HL-60 (cell line): Measurements from ENCODE around the gene CACNG3.

ENCODE experiments used
- DNase-seq, 2 experiments: peaks; one replicate each; pipeline ENCODE4 v3.0.0-alpha.2; 2010 to 2020; ENCODE audit warnings: low read depth in 1 of 2, low spot score in 1 of 2
- H3K27ac ChIP-seq: fragments of 250-450 bp; sonication (Bioruptor Pico); replicated peaks from 2 replicates; pipeline ENCODE4 v1.5.1; 2020; ENCODE audit warnings: mild to moderate bottlenecking, moderate library complexity
- H3K27me3 ChIP-seq: fragments of 250-450 bp; sonication (Bioruptor Pico); 2 replicates; pipeline ENCODE4 v1.5.1; 2021; ENCODE audit warnings: mild to moderate bottlenecking, moderate library complexity; ENCODE audit not compliant: insufficient read depth, poor library complexity, severe bottlenecking
- H3K4me3 ChIP-seq: replicated peaks from 2 replicates; pipeline ENCODE4 v1.5.1; 2011; ENCODE audit warnings: mild to moderate bottlenecking, control low read depth, low read length; ENCODE audit not compliant: insufficient read depth
- CTCF ChIP-seq: IDR thresholded peaks from one replicate; pipeline ENCODE4 v1.5.1; 2011; ENCODE audit warnings: low read length, control low read depth, inconsistent platforms; ENCODE audit not compliant: insufficient read depth
- GABPA ChIP-seq: IDR thresholded peaks from 2 replicates; pipeline ENCODE4 v1.6.1; 2012; ENCODE audit warnings: low read depth
- POLR2AphosphoS5 ChIP-seq: IDR thresholded peaks from 2 replicates; pipeline ENCODE4 v1.6.1; 2012; ENCODE audit warnings: low read depth
- REST ChIP-seq: IDR thresholded peaks from 2 replicates; pipeline ENCODE4 v1.6.1; 2012; ENCODE audit warnings: low read depth; ENCODE audit not compliant: insufficient replicate concordance
- SPI1 ChIP-seq: IDR thresholded peaks from 2 replicates; pipeline ENCODE4 v1.6.1; 2012; ENCODE audit warnings: low read depth, mild to moderate bottlenecking, borderline replicate concordance

The CACNG3 gene

GRCh38 chr16:24346734-24347133 is 90.6 kb downstream of the CACNG3 start:
- Histone ChIP-seq H3K27me3 (no peaks in the 10 kb centered on the region), H3K27ac (no peak overlapping the region), H3K4me3 (no peak overlapping the region)
- TF ChIP-seq GABPA (no peak), REST (no peak)
- DNase-seq = no peak

GRCh38 chr16:24347556-24347955 is 91.4 kb downstream of the CACNG3 start:
- H3K27me3 ChIP-seq = no peaks in the 10 kb centered on the region
- DNase-seq = no peak
- no peak overlapping the region for H3K4me3 ChIP-seq
- no peak overlapping the region for H3K27ac ChIP-seq
- TF ChIP-seq CTCF (no peak), SPI1 (no peak), REST (no peak)

- TF ChIP-seq POLR2AphosphoS5 (no peak), CTCF (no peak), SPI1 (no peak)
- no peak overlapping the region for H3K27ac ChIP-seq
- H3K27me3 ChIP-seq = no peaks in the 10 kb centered on the region
- DNase-seq = no peak
- H3K4me3 ChIP-seq = no peak overlapping the region
These were observed 92.6 kb downstream of the CACNG3 start for GRCh38 chr16:24348545-24349290.

GRCh38 chr16:24349320-24349719 is 93.2 kb downstream of the CACNG3 start:
- Histone ChIP-seq H3K27me3 (no peaks in the 10 kb centered on the region), H3K27ac (no peak overlapping the region), H3K4me3 (no peak overlapping the region)
- TF ChIP-seq POLR2AphosphoS5 = no peak
- no peak for TF ChIP-seq GABPA
- no peak for TF ChIP-seq SPI1
- TF ChIP-seq CTCF = no peak
- no peak for TF ChIP-seq REST
- no peak for DNase-seq
